Measurements from ENCODE around the gene CUL7.

DNA sequence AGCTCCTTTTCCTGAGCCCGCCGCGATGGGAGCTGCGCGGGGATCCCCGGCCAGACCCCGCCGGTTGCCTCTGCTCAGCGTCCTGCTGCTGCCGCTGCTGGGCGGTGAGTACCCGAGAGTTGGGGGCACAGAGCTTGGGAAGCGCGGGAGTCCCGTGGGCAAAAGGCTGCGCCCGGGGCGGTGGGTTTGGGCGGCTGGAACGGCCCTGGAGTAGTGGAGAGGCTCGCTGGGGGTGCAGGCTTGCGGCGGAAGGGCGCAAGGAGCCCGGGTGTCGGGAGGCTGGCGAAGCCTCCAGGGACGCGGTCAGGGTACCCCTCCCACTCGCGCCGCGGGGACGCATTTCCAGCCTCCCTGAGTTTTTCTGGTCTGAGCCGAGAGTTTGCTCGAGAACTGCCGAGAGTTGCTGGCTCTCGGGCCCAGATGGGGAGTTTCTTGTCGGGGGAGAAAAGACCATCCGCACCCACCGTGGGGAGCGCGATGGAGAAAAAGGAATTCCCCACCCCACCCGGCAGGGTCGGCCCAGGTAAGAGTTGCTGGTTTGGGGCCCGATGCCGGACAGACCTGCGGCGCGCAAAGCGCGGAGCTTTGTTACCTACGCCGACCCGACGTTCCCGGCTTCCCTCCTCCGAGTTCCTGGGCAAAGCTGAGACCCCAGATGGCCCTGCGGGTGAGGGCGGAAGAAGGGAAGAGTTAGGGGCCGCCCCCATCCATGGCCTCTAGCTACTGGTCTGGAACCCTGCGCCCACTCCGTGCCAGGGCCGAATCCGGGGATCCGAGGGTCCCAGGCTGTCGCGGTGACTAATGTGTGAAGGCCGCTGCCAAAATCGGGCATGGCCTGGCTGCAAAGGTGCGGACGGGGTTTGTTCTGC, 23.0 kb upstream of the CUL7 start:
- TF ChIP-seq LEF1 (IDR thresholded peaks at IDR 0.05), result no peak
- TF ChIP-seq SP2 (IDR thresholded peaks at IDR 0.05; ENCODE audit: extremely low read depth, low read depth, low read length, poor library complexity, severe bottlenecking), result no peak
- TF ChIP-seq, protein P1, sequence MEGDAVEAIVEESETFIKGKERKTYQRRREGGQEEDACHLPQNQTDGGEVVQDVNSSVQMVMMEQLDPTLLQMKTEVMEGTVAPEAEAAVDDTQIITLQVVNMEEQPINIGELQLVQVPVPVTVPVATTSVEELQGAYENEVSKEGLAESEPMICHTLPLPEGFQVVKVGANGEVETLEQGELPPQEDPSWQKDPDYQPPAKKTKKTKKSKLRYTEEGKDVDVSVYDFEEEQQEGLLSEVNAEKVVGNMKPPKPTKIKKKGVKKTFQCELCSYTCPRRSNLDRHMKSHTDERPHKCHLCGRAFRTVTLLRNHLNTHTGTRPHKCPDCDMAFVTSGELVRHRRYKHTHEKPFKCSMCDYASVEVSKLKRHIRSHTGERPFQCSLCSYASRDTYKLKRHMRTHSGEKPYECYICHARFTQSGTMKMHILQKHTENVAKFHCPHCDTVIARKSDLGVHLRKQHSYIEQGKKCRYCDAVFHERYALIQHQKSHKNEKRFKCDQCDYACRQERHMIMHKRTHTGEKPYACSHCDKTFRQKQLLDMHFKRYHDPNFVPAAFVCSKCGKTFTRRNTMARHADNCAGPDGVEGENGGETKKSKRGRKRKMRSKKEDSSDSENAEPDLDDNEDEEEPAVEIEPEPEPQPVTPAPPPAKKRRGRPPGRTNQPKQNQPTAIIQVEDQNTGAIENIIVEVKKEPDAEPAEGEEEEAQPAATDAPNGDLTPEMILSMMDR (IDR thresholded peaks at IDR 0.05 in 2 of 3, conservative IDR thresholded peaks at IDR 0.05 in 1 of 3; ENCODE audit: insufficient read depth in 2 of 3, low read depth in 1 of 3, low read length in 3 of 3), result no peak
- TF ChIP-seq, protein P2, sequence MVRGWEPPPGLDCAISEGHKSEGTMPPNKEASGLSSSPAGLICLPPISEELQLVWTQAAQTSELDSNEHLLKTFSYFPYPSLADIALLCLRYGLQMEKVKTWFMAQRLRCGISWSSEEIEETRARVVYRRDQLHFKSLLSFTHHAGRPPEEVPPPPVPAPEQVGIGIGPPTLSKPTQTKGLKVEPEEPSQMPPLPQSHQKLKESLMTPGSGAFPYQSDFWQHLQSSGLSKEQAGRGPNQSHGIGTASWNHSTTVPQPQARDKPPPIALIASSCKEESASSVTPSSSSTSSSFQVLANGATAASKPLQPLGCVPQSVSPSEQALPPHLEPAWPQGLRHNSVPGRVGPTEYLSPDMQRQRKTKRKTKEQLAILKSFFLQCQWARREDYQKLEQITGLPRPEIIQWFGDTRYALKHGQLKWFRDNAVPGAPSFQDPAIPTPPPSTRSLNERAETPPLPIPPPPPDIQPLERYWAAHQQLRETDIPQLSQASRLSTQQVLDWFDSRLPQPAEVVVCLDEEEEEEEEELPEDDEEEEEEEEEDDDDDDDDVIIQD (CRISPR knock-in tag; IDR thresholded peaks at IDR 0.05), result no peak
